Left lung (tissue), 10 donors: ENCODE results near the gene CYCS. TPM values are rescaled to one million over a fixed set of nuclear protein-coding genes. Genes with fewer than 3 reads are reported as not detected.

Source experiments
- ATAC-seq: fragments of 200-7000 bp; cut with Tn5 transposase; one replicate; pipeline ENCODE4 v1.9.1; 2020; ENCODE audit warnings: moderate library complexity
- DNase-seq, 4 donors: peaks; one replicate each; pipeline ENCODE4 v3.0.0-alpha.2; 2013 to 2020
- H3K27ac ChIP-seq, 2 donors: fragments of 200-600 bp; sonication (generic) in 1 of 2; one replicate each; pipeline versions ENCODE4 v1.5.0 to v1.8.0; 2020 to 2021
- H3K27me3 ChIP-seq, 2 donors: fragments of 200-600 bp; sonication (generic) in 1 of 2; one replicate each; pipeline versions ENCODE4 v1.5.0 to v1.8.0; 2020 to 2021
- H3K36me3 ChIP-seq, 2 donors: fragments of 200-600 bp; sonication (generic) in 1 of 2; one replicate each; pipeline versions ENCODE4 v1.5.0 to v1.8.0; 2020 to 2021
- H3K4me1 ChIP-seq, 2 donors: fragments of 200-600 bp; one replicate each; pipeline ENCODE4 v1.8.0; 2021
- H3K4me3 ChIP-seq, 2 donors: fragments of 200-600 bp; sonication (generic) in 1 of 2; one replicate each; pipeline versions ENCODE4 v1.5.0 to v1.8.0; 2020 to 2021; ENCODE audit warnings: mild to moderate bottlenecking in 1 of 2
- H3K9me3 ChIP-seq, 2 donors: fragments of 200-600 bp; sonication (generic) in 1 of 2; one replicate each; pipeline versions ENCODE4 v1.5.0 to v1.8.0; 2020 to 2021
- intact Hi-C, 2 donors: fragments of 100-400 bp; cut with DNase I; formaldehyde crosslinking; loops; one replicate each; pipeline versions ENCODE4 v1.11.2 to v1.14.2; 2022
- polyA plus RNA-seq, 6 donors: library from polyadenylated mRNA; unstranded; fragments of 120-200 nt; gene quantifications; one replicate each; pipeline ENCODE4 v1.2.1, GENCODE V29; 2013; ENCODE audit not compliant: insufficient read length in 6 of 6
- total RNA-seq, 2 donors: library from RNA; stranded (reverse); fragmentation: NEBNext Ultra II Directional; extraction: Animal tissue kit (Norgen Biotek cat#: 25700); gene quantifications; one replicate each; pipeline ENCODE4 v1.2.1, GENCODE V29; 2021
- TF ChIP-seq, protein P1 (sequence below), 2 donors: fragments of 200-600 bp; sonication (generic) in 1 of 2; IDR thresholded peaks; one replicate each; pipeline versions ENCODE4 v1.5.0 to v1.8.0; 2021; ENCODE audit warnings: antibody characterized with exemption in 2 of 2
- donor health status: DM: no; HTN: yes; CAD: no.
- donor health status: DM: no; HTN: no; CAD: no.

CYCS gene
- total and polyA plus RNA-seq, 8 donors, result 60.4 to 106 (median 69.6) TPM

DNA sequence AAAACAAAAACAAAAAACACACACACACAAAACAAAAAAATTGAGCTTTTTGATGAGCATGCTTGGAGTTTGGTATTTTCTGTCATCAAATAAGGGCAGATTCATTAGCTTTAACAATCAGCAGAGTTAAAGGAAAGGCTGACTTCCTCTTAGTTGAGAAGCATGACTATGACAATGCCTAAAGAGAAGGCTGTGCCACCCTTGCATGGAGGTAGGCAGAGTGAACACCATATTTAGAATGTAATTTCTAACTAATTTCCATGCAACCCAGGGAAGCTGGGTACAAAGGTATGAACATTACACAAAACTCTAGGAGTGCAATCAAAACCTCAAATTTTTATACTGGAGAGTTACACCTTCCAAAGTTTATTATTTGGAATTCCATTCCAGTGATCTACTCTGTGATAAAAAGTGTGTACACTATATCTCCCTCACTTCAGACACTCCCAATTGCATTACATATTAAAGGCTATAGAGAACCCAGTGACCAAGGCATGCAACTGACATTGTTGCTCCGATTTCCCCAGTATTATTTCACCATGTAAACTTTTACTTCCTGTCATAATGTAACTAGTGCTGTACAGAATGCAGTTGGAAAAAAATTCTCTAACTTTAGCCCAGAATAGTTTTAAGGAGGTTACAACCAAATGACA, 9.4 kb upstream of the CYCS start:
- Histone ChIP-seq H3K27ac (no peak overlapping the region), H3K9me3 (no peaks in the 10 kb centered on the region), H3K36me3 (no peaks in the 10 kb centered on the region), H3K27me3 (no peaks in the 10 kb centered on the region), H3K4me1 (no peaks in the 10 kb centered on the region), H3K4me3 (no peak overlapping the region)
- TF ChIP-seq, protein P1, sequence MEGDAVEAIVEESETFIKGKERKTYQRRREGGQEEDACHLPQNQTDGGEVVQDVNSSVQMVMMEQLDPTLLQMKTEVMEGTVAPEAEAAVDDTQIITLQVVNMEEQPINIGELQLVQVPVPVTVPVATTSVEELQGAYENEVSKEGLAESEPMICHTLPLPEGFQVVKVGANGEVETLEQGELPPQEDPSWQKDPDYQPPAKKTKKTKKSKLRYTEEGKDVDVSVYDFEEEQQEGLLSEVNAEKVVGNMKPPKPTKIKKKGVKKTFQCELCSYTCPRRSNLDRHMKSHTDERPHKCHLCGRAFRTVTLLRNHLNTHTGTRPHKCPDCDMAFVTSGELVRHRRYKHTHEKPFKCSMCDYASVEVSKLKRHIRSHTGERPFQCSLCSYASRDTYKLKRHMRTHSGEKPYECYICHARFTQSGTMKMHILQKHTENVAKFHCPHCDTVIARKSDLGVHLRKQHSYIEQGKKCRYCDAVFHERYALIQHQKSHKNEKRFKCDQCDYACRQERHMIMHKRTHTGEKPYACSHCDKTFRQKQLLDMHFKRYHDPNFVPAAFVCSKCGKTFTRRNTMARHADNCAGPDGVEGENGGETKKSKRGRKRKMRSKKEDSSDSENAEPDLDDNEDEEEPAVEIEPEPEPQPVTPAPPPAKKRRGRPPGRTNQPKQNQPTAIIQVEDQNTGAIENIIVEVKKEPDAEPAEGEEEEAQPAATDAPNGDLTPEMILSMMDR (IDR thresholded peaks at IDR 0.05), result no peak
- ATAC-seq (no peak), DNase-seq (no peak)
- intact Hi-C loops, result no loop called here

DNA sequence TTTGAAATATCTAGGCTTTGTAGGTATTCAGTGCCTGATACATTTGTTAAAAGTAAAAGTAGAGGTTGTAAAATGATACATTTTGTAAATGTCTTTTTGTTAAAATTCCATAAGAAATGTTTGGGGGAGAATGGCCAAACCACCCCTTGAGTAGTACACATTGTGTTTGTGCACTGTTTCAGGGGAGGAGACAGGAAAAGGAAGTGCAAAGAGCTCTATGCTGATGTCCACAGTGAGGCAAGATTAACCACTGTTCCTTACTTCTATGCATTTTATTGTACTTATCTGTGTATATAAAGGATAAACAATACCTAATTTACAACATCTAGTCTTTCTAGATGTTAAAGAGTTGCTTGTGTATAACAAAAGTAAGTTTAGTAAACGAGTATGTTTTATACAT, 7.4 kb upstream of the CYCS start:
- ATAC-seq (no peak), DNase-seq (no peak)
- no peak overlapping the region for H3K27ac ChIP-seq
- no peak overlapping the region for H3K4me3 ChIP-seq
- TF ChIP-seq, protein P1 (IDR thresholded peaks at IDR 0.05), result no peak
- intact Hi-C loops, result no loop called here
- H3K9me3 ChIP-seq, result no peaks in the 10 kb centered on the region
- no peaks in the 10 kb centered on the region for H3K4me1 ChIP-seq
- no peaks in the 10 kb centered on the region for H3K27me3 ChIP-seq
- no peaks in the 10 kb centered on the region for H3K36me3 ChIP-seq

DNA sequence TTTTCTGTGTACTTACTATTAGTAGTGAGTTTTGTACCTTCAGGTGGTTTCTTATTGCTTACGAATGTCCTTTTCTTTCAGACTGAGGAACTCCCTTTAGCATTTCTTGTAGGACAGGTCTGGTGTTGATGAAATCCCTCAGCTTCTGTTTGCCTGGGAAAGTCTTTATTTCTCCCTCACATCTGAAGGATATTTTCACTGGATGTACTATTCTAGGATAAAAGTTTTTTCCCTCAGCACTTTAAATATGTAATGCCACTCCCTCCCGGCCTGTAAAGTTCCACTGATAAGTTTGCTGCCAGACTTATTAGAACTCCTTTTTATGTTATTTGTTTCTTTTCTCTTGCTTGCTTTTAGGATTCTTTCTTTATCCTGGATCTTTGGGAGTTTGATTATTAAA, 1.7 kb upstream of the CYCS start:
- DNase-seq (no peak), ATAC-seq (no peak)
- H3K4me3 ChIP-seq, result no peak overlapping the region
- no peaks in the 10 kb centered on the region for H3K27me3 ChIP-seq
- no peaks in the 10 kb centered on the region for H3K9me3 ChIP-seq
- H3K27ac ChIP-seq, result no peak overlapping the region
- intact Hi-C loops, result no loop called here
- peaks cover 0 to 16% of the 10 kb centered on the region in 2 donors for H3K36me3 ChIP-seq
- TF ChIP-seq, protein P1 (IDR thresholded peaks at IDR 0.05), result no peak
- H3K4me1 ChIP-seq, result peaks cover 0 to 21% of the 10 kb centered on the region in 2 donors

DNA sequence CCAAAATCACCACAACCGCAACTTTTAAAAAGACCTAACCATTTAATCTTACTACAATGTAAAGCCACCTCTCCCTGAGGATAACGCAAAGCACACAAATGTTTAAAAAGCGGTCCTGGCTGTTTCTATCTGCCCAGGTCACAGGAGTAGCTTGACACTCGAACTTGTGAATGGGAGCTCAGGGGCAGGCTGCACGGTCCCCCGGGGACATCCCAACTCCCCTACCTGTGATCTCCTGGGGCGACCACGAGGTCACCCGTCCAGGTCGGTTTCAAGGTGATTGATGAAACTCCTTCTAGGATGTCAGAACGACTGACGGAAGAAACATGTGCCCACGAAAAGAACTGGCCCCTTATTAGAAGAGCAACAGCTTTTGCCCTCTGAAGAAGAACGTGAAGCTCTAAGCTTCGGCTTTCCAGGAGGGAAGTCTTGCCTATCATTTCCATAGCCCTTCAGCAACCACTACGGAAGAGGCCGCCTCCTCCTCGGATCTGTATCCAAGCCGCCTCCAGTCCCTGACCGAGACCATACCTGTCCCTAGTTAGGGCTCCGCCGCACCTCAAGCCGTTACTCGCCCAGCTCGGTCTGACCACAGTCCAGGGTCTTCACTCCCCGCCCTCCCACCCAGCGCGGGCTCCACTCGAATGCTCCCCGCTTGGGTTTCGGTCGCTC, 459 bp downstream of the CYCS start:
- Histone ChIP-seq H3K36me3 (peaks cover 0 to 38% of the 10 kb centered on the region in 2 donors), H3K4me1 (peaks cover 0 to 21% of the 10 kb centered on the region in 2 donors), H3K9me3 (no peaks in the 10 kb centered on the region), H3K27me3 (no peaks in the 10 kb centered on the region), H3K4me3 (peak overlapping the region; percentile 80 to 96), H3K27ac (peak overlapping the region; percentile 83 to 89)
- peak; percentile 29 for ATAC-seq
- TF ChIP-seq, protein P1 (IDR thresholded peaks at IDR 0.05), result no peak
- DNase-seq, result peak in 2 of 4 donors; percentile 26 to 35
- intact Hi-C loops, result no loop called here

DNA sequence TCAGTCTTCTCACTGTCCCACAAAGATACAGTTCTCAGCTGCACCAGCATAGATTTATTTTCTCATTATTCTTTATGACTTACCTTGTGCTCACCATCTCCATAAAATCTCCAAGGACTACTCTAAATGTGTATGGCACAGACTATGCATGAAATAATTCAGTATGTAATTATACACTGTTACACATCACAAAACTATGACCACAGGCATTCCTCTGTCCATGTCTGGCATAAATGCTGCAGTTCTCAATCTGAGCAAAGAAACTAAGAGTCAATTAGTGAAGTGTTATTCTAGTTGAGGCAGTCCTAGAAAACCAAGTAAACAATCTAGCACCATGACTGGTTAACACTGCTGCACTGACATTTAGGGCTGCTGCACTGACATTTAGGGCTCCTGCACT, 2.7 kb downstream of the CYCS start:
- intact Hi-C loops, result no loop called here
- no peaks in the 10 kb centered on the region for H3K27me3 ChIP-seq
- peaks cover 0 to 48% of the 10 kb centered on the region in 2 donors for H3K36me3 ChIP-seq
- TF ChIP-seq, protein P1 (IDR thresholded peaks at IDR 0.05), result no peak
- no peaks in the 10 kb centered on the region for H3K9me3 ChIP-seq
- H3K4me1 ChIP-seq, result peaks cover 0 to 21% of the 10 kb centered on the region in 2 donors
- H3K27ac ChIP-seq, result no peak overlapping the region
- H3K4me3 ChIP-seq, result no peak overlapping the region
- no peak for DNase-seq
- no peak for ATAC-seq
